ENCODE measurements around the gene TTC13.

TTC13 gene

DNA sequence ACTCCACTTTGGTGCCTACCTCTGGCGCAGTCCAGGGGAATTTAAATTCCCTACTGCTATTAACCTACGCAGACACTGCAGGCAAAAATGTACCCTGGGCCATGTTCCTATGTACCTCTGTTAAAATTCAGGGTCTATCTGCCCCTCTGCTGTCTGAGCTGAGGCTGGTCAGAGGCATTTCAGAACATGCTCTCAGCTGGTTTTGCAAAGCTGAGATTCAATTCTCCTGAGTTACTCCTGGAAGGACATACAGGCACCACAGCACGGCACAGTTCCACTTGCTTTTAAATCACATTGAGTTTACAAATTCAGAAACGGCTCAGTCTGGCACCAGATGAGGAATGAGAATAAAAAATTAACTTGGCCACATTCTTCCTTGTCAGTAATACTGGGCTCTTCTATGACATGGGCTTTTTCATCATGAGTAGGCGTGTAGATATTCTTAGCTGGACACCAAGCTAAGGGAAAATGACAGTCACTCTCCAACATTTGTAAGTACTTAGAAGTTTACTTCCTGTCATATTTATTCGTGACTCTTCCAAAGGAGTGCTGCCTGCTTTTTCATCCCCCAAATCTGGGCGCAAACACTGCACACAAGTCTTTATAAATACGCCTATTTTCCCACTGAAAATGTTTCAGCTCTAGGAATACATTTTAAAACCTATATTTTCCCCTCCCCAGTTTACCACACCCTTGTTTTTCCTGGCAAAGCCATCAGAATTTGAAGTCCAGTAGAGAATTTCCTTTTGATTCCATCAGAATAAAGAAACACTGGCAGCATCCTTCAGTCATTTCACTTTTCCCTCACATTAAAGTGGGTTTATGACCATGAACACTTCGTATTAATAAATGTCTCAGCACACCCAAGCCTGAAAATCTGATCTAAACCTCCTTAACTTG is 112.2 kb downstream of the TTC13 start:
- no peak for ATAC-seq
- H3K4me1 Mint-ChIP-seq: peaks cover 38% of the 10 kb centered on the region
- H3K4me3 Mint-ChIP-seq: no peak overlapping the region
- no peaks in the 10 kb centered on the region for H3K9me3 Mint-ChIP-seq
- H3K27me3 Mint-ChIP-seq: peaks cover 37% of the 10 kb centered on the region
- no peak for DNase-seq
- H3K27ac Mint-ChIP-seq: no peak overlapping the region

GRCh38 chr1:230865062-230865817 is 113.4 kb downstream of the TTC13 start:
- Mint-ChIP-seq H3K4me1 (peaks cover 38% of the 10 kb centered on the region), H3K4me3 (no peak overlapping the region), H3K27me3 (peaks cover 26% of the 10 kb centered on the region), H3K9me3 (no peaks in the 10 kb centered on the region), H3K27ac (no peak overlapping the region)
- no peak for DNase-seq
- ATAC-seq: no peak

DNA sequence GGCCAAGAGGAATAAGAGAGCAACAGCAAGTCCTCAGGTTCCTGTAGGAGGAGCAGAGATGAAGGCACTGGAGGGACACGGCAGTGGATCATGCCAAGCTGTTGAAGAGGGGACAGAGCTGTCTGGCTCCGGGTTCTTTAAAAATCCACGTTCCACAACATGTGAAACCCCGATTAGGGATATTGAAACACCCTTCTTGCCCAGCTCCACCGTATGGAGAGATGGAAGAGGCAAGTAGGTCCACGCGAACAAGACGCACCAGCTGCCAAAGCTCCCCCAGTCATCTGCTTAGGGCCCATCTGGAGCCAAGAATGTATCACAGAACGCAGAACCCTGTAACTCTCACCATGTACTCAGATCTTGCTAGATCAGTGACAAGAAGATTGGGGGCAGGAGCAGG is 114.2 kb downstream of the TTC13 start:
- Mint-ChIP-seq H3K27me3 (peaks cover 18% of the 10 kb centered on the region), H3K9me3 (no peaks in the 10 kb centered on the region), H3K27ac (no peak overlapping the region), H3K4me1 (peaks cover 37% of the 10 kb centered on the region), H3K4me3 (no peak overlapping the region)
- DNase-seq (no peak), ATAC-seq (no peak)

- Mint-ChIP-seq H3K4me1 (peaks cover 30% of the 10 kb centered on the region), H3K27me3 (peaks cover 12% of the 10 kb centered on the region), H3K4me3 (no peak overlapping the region), H3K9me3 (no peaks in the 10 kb centered on the region), H3K27ac (peak overlapping the region in 1 of 2 donors; percentile 88)
- DNase-seq: no peak
- no peak for ATAC-seq
These were observed 115.2 kb downstream of the TTC13 start for GRCh38 chr1:230863449-230863848.

DNA sequence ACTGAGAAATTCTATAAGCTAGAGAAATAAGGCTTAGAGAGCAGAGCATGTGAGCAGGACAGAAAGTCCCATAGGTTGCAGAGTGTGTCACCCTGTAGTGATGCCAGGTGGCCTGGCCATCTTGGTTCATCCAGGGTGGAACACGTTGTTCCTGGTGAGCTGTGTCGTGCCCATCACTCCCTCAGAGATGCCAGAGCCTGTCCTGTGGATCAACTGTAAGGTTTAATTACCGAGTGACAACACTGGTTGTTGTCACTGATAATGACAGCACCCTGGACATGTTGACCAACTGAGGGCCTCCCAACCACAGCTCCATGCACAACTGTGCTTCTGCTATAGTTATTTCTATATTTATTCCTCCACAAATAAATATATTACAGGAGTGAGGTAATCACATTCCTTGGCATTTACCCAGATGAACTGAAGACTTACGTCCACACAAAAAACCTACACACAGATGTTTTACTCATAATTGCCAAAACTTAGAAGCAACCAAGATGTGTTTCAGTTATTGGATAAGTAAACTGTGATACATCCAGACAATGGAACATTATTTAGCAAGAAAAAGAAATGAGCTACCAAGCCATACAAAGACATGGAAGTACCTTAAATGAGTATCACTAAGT is 116.6 kb downstream of the TTC13 start:
- peaks cover 23% of the 10 kb centered on the region for H3K4me1 Mint-ChIP-seq
- H3K27ac Mint-ChIP-seq: no peak overlapping the region
- no peaks in the 10 kb centered on the region for H3K9me3 Mint-ChIP-seq
- H3K4me3 Mint-ChIP-seq: no peak overlapping the region
- peaks cover 7% of the 10 kb centered on the region for H3K27me3 Mint-ChIP-seq
- ATAC-seq (no peak), DNase-seq (no peak)

DNA sequence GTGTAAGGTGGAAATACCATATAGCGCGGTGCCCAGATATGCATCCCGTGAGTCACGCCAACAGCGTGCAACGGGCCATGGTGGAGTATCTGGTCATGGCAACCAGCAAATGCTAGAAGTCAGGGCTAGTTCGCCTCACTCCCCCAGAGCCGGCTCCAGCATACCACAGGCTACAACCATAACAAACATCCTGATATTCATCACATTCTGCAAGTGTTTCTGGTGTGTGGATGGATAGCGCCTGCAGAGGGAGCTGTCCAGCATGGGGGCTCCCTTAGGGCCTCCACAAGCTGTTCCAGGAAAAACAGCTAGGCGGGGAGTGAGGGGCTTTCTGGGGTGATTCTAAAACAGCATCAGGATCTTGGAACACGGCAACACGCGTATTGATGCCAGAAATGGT is 117.2 kb downstream of the TTC13 start:
- H3K27ac Mint-ChIP-seq: no peak overlapping the region
- H3K9me3 Mint-ChIP-seq: no peaks in the 10 kb centered on the region
- H3K4me3 Mint-ChIP-seq: no peak overlapping the region
- no peak for ATAC-seq
- DNase-seq: no peak
- H3K27me3 Mint-ChIP-seq: peaks cover under 1% of the 10 kb centered on the region
- peaks cover 17% of the 10 kb centered on the region for H3K4me1 Mint-ChIP-seq

- DNase-seq: no peak
These were observed 117.9 kb downstream of the TTC13 start for GRCh38 chr1:230860617-230861384.

DNA sequence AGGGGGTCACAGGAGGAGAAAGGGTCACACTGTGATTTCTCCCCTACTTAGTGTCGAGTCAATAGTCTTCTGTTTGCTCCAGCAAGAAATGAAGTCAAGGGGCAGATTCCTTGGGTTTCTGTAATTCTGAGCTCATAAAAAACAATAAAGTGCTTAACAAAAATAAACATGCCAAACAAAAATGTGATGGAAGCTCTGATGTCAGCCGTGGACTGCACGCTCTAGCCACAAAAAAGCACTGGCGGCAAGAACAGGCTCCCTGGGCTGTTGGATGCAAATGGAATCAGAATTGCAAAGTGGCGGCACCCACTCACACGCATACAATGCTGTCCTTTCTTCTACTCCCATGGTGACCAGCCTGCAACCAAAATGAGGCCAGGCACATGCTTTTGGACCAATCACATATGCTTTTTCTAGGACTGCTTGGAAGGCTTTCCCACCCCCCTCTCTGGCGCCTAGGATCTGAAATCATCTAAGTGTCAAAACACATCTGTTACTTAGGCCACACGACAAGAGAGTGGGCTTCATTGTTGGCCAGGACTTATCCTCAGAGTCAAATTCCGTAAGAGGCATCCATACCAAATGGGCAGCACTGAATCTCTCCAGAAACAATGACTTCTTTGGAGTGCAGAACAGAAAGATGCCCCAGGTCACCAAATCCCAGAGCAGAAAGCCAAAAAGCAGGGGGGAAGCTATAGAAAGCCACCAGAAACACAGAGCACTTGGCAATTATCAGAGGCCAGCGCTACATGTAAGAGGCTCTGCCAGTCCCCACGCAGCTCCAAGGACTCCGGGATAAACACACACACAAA is 119.5 kb downstream of the TTC13 start:
- H3K27me3 Mint-ChIP-seq: no peaks in the 10 kb centered on the region
- no peak for DNase-seq

More at GRCh38 chr1:230860617-230861384, 117.9 kb downstream of the TTC13 start:
- no peak overlapping the region for H3K27ac Mint-ChIP-seq
- peaks cover 12% of the 10 kb centered on the region for H3K4me1 Mint-ChIP-seq
- H3K4me3 Mint-ChIP-seq: no peak overlapping the region
- no peaks in the 10 kb centered on the region for H3K27me3 Mint-ChIP-seq
- no peaks in the 10 kb centered on the region for H3K9me3 Mint-ChIP-seq
- ATAC-seq: no peak

GRCh38 chr1:230858236-230858820 is 120.3 kb downstream of the TTC13 start:
- Mint-ChIP-seq H3K9me3 (no peaks in the 10 kb centered on the region), H3K4me3 (no peak overlapping the region), H3K27ac (no peak overlapping the region), H3K27me3 (no peaks in the 10 kb centered on the region), H3K4me1 (peaks cover 9% of the 10 kb centered on the region)
- DNase-seq (no peak), ATAC-seq (no peak)

More for the DNA sequence above, 119.5 kb downstream of the TTC13 start:
- H3K9me3 Mint-ChIP-seq: no peaks in the 10 kb centered on the region
- no peak overlapping the region for H3K4me3 Mint-ChIP-seq
- H3K27ac Mint-ChIP-seq: no peak overlapping the region
- H3K4me1 Mint-ChIP-seq: peaks cover 12% of the 10 kb centered on the region
- ATAC-seq: no peak

DNA sequence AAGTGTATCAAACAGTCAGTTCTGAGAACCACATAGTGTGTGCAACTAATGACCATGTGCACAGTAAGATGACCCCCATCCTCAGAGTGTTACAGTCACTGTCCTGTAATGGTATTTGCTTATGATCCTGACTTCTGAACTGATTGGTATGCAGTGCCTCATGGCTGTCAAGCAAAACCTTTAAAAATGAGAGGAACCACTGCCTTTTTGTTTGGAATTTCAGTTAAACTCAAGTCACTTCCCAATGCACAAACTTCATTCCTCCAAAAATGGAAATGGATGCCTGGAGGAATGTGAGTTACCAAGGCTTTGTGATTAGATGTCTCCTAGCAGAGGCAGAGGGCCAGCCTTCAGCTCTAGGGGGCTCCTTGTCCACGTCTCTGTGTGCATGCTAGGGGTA is 120.8 kb downstream of the TTC13 start:
- no peaks in the 10 kb centered on the region for H3K27me3 Mint-ChIP-seq
- no peak for DNase-seq
- H3K4me1 Mint-ChIP-seq: peaks cover 4% of the 10 kb centered on the region
- H3K9me3 Mint-ChIP-seq: no peaks in the 10 kb centered on the region
- no peak for ATAC-seq
- H3K27ac Mint-ChIP-seq: no peak overlapping the region
- H3K4me3 Mint-ChIP-seq: no peak overlapping the region

GRCh38 chr1:230857077-230857476 is 121.6 kb downstream of the TTC13 start:
- Mint-ChIP-seq H3K4me3 (no peak overlapping the region), H3K4me1 (no peaks in the 10 kb centered on the region), H3K9me3 (no peaks in the 10 kb centered on the region), H3K27ac (no peak overlapping the region), H3K27me3 (no peaks in the 10 kb centered on the region)
- ATAC-seq: no peak
- no peak for DNase-seq
